HepG2 (cell line): ENCODE data around the gene RASL12. TPM values are rescaled to one million over a fixed set of nuclear protein-coding genes. Genes with fewer than 3 reads are reported as not detected.

Source experiments
- CTCF ChIP-seq: sonication (generic); formaldehyde crosslinking; IDR thresholded peaks from 2 replicates; pipeline ENCODE4 v1.5.0; 2020; ENCODE audit warnings: mild to moderate bottlenecking, missing genetic modification reagents, moderate library complexity
- DMTF1 ChIP-seq: sonication (generic); formaldehyde crosslinking; IDR thresholded peaks from 2 replicates; pipeline ENCODE4 v1.4.0; 2020; ENCODE audit warnings: mild to moderate bottlenecking, missing genetic modification reagents
- HBP1 ChIP-seq: IDR thresholded peaks from 2 replicates; pipeline ENCODE4 v1.6.1; 2016; ENCODE audit warnings: low read depth, control low read depth
- KMT2A ChIP-seq: sonication (generic); formaldehyde crosslinking; IDR thresholded peaks from 2 replicates; pipeline ENCODE4 v1.4.0; 2020; ENCODE audit warnings: missing genetic modification reagents
- ONECUT2 ChIP-seq: sonication (generic); formaldehyde crosslinking; IDR thresholded peaks from 2 replicates; pipeline ENCODE4 v1.4.0; 2020; ENCODE audit warnings: missing genetic modification reagents
- PAX8 ChIP-seq: sonication (generic); formaldehyde crosslinking; IDR thresholded peaks from 2 replicates; pipeline ENCODE4 v1.8.0; 2022; ENCODE audit warnings: mild to moderate bottlenecking, missing genetic modification reagents, borderline replicate concordance
- PBX2 ChIP-seq: IDR thresholded peaks from 2 replicates; pipeline ENCODE4 v1.6.1; 2016; ENCODE audit warnings: control low read depth
- PRMT3 ChIP-seq: sonication (generic); formaldehyde crosslinking; IDR thresholded peaks from 2 replicates; pipeline ENCODE4 v1.8.1; 2022; ENCODE audit warnings: low read depth, mild to moderate bottlenecking, moderate library complexity, missing genetic modification reagents, borderline replicate concordance
- SMC3 ChIP-seq: IDR thresholded peaks from 2 replicates; pipeline ENCODE4 v1.6.1; 2011; ENCODE audit warnings: low read length, improper control_type of control experiment
- SMYD3 ChIP-seq: sonication (generic); formaldehyde crosslinking; IDR thresholded peaks from 2 replicates; pipeline ENCODE4 v1.8.1; 2023; ENCODE audit warnings: mild to moderate bottlenecking, missing genetic modification reagents
- SRSF1 ChIP-seq: fragments of 200-400 bp; formaldehyde crosslinking; optimal IDR thresholded peaks from 2 replicates; pipeline ENCODE3; 2017; ENCODE audit warnings: mild to moderate bottlenecking, low read depth, low read length, moderate library complexity
- ZBTB37 ChIP-seq: sonication (generic); formaldehyde crosslinking; IDR thresholded peaks from 2 replicates; pipeline ENCODE4 v1.4.0; 2020; ENCODE audit warnings: mild to moderate bottlenecking, missing genetic modification reagents
- ZMYM3 ChIP-seq: sonication (generic); formaldehyde crosslinking; IDR thresholded peaks from 2 replicates; pipeline ENCODE4 v1.5.1; 2020; ENCODE audit warnings: mild to moderate bottlenecking, missing genetic modification reagents
- ZNF224 ChIP-seq: sonication (generic); formaldehyde crosslinking; IDR thresholded peaks from 2 replicates; pipeline ENCODE4 v1.5.0; 2020; ENCODE audit warnings: mild to moderate bottlenecking, missing genetic modification reagents
- ZNF275 ChIP-seq: sonication (generic); formaldehyde crosslinking; IDR thresholded peaks from 2 replicates; pipeline ENCODE4 v1.8.0; 2022; ENCODE audit warnings: missing genetic modification reagents, mild to moderate bottlenecking, inconsistent platforms, borderline replicate concordance
- ZNF512B ChIP-seq: sonication (generic); formaldehyde crosslinking; IDR thresholded peaks from 2 replicates; pipeline ENCODE4 v1.5.1; 2020; ENCODE audit warnings: missing genetic modification reagents, mild to moderate bottlenecking, borderline replicate concordance
- polyA plus RNA-seq, 8 experiments: library from polyadenylated mRNA; depleted of rRNA in 3 of 8; stranded (reverse) in 7 of 8; unstranded in 1 of 8; fragments of >200 nt; fragmentation: Illumina TruSeq in 4 of 8; extraction: Trizol in 4 of 8; gene quantifications; 2 replicates each; pipeline versions ENCODE4 v1.2.1 to v1.2.3, GENCODE V29; 2011 to 2016; ENCODE audit warnings: low read depth in 4 of 8, missing spikeins in 1 of 8, mixed read lengths in 1 of 8; ENCODE audit not compliant: insufficient read depth in 1 of 8
- total RNA-seq, 5 experiments: library from RNA; depleted of rRNA; stranded (reverse); fragments of >200 nt; fragmentation: Illumina TruSeq; extraction: Trizol; gene quantifications; 2 replicates each; pipeline ENCODE4 v1.2.3, GENCODE V29; 2016; ENCODE audit warnings: low read depth in 1 of 5

RASL12 gene
- total and polyA plus RNA-seq, 2 of the 13 experiments (the other 11 are each of a cell fraction or from before 2014, with no cell fraction given), result 0.16 to 0.55 TPM

- TF ChIP-seq PBX2 (CRISPR knock-in tag) (no peak), ZMYM3 (CRISPR knock-in tag) (no peak), ZNF275 (CRISPR knock-in tag) (no peak), SMYD3 (CRISPR knock-in tag) (no peak), SRSF1 (no peak), ZNF512B (CRISPR knock-in tag) (no peak), ZBTB37 (CRISPR knock-in tag) (no peak), PAX8 (CRISPR knock-in tag) (no peak), SMC3 (peak; percentile 78), KMT2A (CRISPR knock-in tag) (no peak), HBP1 (CRISPR knock-in tag) (no peak), DMTF1 (no peak), ONECUT2 (no peak), PRMT3 (CRISPR knock-in tag) (no peak), ZNF224 (CRISPR knock-in tag) (no peak), CTCF (CRISPR knock-in tag) (peak; percentile 88)
These were observed 18.3 kb upstream of the RASL12 start (continued) for GRCh38 chr15:65085990-65086679.
